ENCODE results near the gene PHYHD1. TPM values are rescaled to one million over a fixed set of nuclear protein-coding genes. Genes with fewer than 3 reads are reported as not detected.

The PHYHD1 gene
- total RNA-seq, 4 donors from 2014 or later, result 14.4 to 43.8 (median 32.4) TPM

- TF ChIP-seq, protein P1, sequence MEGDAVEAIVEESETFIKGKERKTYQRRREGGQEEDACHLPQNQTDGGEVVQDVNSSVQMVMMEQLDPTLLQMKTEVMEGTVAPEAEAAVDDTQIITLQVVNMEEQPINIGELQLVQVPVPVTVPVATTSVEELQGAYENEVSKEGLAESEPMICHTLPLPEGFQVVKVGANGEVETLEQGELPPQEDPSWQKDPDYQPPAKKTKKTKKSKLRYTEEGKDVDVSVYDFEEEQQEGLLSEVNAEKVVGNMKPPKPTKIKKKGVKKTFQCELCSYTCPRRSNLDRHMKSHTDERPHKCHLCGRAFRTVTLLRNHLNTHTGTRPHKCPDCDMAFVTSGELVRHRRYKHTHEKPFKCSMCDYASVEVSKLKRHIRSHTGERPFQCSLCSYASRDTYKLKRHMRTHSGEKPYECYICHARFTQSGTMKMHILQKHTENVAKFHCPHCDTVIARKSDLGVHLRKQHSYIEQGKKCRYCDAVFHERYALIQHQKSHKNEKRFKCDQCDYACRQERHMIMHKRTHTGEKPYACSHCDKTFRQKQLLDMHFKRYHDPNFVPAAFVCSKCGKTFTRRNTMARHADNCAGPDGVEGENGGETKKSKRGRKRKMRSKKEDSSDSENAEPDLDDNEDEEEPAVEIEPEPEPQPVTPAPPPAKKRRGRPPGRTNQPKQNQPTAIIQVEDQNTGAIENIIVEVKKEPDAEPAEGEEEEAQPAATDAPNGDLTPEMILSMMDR (IDR thresholded peaks at IDR 0.05), result no peak
- ATAC-seq (ENCODE audit: low FRiP score) (no peak), DNase-seq (ENCODE audit: low spot score) (no peak)
These were observed 35.0 kb upstream of the PHYHD1 start for GRCh38 chr9:128885798-128886197.

DNA sequence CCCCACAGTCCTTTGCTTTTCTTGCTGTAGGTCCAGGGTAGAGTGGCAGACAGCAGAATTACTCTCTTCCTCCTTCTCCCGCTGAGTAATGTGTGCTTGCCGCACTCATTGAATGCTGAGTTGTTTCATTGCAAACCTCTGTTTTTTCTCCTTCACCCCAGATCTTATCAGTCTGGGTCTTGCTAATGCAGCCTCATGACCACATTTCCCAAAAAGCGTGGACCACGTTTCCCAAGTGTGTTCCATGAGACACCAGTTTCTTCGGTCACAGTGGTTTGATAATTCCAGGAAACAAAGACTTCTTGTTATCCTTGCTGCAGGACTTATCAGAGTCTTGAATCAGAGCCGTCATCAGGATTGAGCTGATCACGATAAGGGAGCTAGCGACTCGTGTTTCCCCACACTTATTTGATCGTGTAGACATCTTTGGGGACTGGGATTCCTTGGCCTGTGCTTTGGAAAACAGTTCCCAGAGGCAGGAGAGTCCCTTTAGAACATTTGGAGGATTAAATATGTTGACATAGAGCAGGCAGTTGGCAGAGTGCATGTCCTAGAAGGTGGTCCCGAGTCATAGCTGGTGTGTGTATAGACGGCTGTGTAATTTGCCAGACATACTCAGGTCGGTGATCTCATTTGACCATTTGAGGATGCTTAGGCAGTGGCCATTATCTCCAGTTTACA, 34.4 kb upstream of the PHYHD1 start:
- ATAC-seq (ENCODE audit: low FRiP score) (no peak), DNase-seq (ENCODE audit: low spot score) (no peak)
- TF ChIP-seq, protein P1 (IDR thresholded peaks at IDR 0.05), result no peak

DNA sequence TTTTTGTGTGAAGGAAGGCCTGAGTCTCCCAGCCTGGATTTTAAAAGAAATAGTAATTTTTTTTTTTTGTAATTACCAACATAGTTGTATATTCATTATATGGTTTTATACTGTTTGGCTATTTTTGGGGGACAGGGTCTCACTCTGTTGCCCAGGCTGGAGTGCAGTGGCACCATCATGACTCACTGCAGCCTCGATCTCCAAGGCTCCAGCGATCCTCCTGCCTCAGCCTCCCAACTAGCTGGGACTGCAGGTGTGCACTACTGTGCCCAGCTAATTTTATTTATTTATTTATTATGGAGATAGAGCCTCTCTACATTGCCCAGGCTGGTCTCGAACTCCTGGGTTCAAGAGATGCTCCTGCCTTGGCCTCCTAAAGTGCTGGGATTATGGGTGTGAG, 33.7 kb upstream of the PHYHD1 start:
- ATAC-seq (ENCODE audit: low FRiP score), result no peak
- TF ChIP-seq, protein P1 (IDR thresholded peaks at IDR 0.05), result no peak
- DNase-seq (ENCODE audit: low spot score), result no peak

- DNase-seq (ENCODE audit: low spot score) (no peak), ATAC-seq (ENCODE audit: low FRiP score) (no peak)
- TF ChIP-seq, protein P1 (IDR thresholded peaks at IDR 0.05), result no peak
These were observed 32.9 kb upstream of the PHYHD1 start for GRCh38 chr9:128887914-128888350.

DNA sequence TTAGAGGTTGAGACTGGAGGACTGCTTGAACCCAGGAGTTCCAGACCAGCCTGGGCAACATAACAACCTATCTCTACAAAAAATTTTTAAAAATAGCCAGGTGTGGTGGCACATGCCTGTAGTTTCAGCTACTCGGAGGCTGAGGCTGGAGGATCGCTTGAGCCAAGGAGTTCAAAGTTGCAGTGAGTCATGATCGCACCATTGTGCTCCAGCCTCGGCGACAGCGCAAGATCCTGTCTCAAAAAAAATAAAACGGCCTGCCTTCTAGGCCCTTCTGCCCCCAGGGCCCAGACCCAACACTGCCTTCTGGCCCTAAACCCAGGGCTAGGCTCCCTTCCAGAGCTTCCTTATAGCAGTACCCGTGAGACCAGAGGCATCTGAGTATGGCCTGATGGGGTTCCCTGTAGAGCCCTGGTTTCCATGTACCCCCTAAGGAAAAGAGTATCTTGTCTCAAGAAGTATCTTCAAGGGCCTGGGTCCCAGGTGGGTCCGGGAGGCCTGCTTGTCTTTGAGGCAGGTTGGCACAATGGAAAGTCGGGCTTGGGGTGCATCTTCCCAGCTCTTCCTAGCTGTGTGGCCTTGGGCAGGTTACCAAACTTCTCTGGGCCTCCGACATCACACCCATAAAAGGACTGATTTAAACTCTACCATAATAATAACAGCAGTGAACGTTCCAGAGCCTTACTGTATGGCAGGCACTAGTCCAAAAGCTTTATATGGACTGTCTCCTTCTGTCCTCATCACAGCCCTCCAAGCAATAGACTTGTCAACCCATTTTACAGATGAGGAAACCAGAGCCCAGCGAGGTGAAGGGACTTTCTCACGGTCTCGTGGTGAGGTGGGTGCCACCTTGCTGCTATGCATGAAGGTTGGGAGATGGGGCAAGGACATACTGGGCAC, 29.2 kb upstream of the PHYHD1 start:
- DNase-seq (ENCODE audit: low spot score) (no peak), ATAC-seq (ENCODE audit: low FRiP score) (no peak)
- TF ChIP-seq, protein P1 (IDR thresholded peaks at IDR 0.05), result no peak

GRCh38 chr9:128892221-128892921, 28.4 kb upstream of the PHYHD1 start:
- ATAC-seq (ENCODE audit: low FRiP score) (peak; percentile 99), DNase-seq (ENCODE audit: low spot score) (peak; percentile 74)
- TF ChIP-seq, protein P1 (IDR thresholded peaks at IDR 0.05), result no peak
